HG03432 (cell line): ENCODE results near the gene GSG1L2.
"Not testable (repeated sequence)": the region's sequence is repeated elsewhere in the genome, so short reads cannot be mapped to it uniquely, and the experiment has no call there.

ENCODE experiments used
- ATAC-seq: cut with Tn5 transposase; IDR thresholded peaks from one replicate; pipeline ENCODE4 v1.9.1; 2021; ENCODE audit warnings: mild to moderate bottlenecking, moderate library complexity; ENCODE audit not compliant: unreplicated experiment

GSG1L2 gene

DNA sequence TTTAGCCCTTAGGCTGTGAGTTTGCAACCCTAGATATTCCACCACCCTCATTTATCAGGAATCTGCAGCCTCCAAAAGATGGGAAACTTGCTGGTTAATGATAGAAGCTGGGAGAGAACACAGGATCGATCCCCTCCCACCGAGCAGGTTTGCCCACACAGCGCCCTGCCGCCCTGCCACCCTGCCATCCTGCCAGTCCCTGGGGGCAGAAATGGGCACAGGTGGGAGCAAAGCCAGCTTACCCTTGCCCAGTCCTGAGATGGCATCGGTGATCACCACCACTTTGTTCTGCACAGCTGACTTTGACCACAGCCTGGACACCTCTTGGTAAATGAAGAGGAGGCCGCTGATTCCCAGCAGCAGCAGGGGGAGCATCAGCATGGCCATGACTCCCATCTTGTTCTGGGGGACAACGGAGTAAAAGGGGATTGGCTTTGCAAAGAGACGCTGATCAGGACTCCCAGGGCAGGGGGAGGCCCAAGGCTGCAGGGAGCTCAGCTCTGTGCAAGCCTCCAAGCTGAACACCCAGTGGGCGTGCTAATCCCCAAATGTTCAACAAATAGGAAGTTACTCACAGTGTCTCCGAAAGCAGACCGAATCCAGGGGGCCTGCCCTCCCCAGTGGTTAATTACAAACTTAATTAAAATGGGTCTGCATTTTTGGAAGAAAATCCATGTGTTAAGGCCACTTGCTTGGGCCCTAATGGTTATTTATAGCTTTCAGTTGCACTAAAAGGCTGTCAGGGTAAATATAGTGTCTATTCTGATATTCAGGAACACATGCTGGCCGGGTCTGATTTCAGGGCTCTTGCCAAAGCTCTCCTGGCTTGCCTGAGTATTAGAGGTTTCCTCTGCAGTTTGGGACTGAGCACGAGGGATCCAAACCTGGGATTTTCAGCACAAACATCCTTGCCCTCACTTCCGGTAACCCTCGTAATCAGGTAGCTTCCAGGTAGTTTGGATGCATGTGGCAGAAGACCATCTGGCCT, 30.7 kb downstream of the GSG1L2 start, which contains the start of gene DHRS7C:
Gene DHRS7C, minus strand, starts transcription at position 704 of the 988 bp plus-strand sequence. Its CDS starts 308 bp downstream, at position 396.
- ATAC-seq, result no peak

DNA sequence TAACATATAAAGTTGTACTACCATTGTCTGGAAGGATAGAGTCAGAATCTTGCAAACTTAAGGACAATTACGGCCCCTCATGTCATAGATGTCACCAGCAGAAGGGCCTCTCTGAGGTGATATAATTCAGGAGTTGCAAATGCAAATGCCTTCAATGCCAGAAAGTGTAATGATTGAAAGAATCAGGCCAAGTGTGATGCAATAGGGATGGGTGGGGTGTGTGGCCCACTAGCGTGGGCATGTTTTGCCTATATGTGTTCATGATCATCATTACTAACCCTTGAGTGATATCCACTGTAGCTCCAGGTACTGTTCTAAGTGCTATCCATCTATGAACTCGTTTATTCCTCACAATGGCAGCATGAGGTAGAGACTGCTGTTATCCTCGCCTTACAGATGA, 31.6 kb downstream of the GSG1L2 start:
- no peak for ATAC-seq

DNA sequence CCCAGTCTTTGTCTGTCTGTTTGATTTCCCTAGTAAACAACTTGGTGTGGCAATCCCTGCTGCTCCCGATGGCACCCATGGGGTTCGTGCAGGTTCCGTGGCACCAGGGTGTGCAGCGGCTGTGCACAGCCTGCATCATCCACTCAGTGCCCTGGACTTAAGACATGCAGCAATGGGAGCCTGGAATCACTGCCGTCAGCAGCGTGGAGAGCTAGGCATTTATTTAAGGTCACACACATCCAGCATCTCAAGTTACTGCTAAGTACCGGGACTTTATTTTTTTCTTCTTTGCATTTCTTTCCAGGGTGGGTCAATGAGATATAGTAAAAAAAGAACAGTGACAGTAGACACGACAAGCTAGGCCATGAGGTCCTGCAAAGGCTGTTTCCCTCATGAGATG, 33.3 kb downstream of the GSG1L2 start:
- ATAC-seq, result no peak

DNA sequence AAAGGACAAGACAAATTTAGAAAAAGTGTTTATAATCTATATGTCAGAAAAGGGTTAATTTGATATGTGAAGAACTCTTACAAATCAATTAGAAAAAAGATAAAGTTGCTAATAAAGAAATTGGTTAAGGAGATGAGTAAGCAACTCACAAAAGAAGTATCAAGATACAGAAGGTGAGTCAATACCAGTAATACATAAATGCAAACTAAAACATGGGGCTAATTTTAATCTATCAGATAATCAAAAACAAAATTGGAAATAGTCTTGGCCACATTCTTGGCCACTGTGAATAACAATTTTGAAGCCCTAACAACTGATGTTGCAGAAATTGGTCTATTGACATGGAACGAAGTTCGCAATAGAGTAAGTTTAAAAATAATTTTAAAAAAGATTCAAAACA, 37.3 kb downstream of the GSG1L2 start:
- ATAC-seq, result no peak

DNA sequence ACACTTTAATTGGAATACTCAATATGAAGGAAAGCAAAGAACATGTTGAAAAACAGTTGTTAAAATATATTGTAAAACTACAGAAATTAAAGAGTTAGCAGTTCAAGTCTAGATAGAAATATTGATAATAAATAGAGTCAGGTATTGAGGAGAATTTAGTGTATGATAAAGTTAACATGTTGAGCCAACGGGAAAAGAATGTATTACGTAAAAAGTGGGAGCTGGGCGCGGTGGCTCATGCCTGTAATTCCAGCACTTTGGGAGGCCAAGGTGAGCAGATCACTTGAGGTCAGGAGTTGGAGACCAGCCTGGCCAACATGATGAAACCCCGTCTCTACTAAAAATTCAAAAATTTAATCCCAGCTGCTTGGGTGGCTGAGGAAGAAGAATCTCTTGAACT, 38.4 kb downstream of the GSG1L2 start:
- ATAC-seq, result not testable (repeated sequence)

DNA sequence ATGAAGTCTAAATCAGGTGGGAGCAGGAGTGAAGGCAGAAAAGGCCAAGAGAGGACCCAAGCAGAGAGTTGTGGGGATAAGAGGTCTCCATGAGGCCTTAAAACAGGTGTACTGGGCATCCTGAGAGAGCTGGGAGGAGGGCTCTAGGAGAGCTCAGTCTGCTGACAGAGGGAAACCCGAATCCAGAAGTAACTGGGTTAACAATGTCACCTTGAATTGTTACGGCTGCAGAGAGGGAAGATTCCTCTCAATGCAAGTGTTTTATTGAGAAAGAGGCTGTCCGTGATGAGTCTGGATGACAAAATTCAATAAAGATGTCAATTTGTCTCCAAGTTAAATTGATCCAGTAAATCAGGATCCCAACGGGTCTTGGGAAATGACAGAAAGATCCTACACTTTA, 38.8 kb downstream of the GSG1L2 start:
- ATAC-seq, result no peak

DNA sequence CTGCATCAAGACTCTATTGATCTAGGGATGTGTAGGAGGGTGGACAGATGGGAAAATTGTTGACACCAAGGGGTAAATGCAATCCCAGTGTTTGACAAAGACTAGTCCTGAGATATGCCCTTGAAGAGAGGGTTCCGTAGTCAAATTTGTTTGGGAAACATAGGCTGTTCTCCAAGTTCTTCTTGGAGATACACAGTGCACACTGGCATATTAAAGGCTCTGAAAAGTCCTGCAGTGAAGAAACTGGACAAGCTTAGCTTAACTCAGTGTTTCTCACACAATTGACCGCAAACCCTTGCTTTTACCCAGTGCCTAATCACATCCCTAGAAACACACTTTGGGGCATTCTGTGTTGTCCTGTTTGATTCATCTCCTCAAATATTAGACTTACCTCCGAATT, 41.3 kb downstream of the GSG1L2 start:
- no peak for ATAC-seq

DNA sequence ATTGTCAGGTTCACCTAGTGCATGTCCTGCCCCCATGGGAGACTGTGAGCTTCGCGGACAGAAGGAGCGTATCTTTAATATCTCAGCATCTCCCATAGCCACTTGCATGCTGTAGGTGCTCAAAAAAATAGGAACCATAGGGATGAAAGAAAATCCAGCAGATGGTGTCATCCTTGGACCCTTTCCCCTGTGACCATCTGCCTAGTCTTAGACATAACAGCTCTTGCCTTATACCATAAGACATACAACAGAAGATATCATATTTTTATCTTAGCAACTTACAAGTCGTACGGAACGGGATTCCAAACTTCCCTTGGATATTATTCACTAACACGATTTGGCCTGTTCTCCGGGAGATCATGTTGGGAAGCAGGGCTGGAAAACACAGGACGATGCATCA, 45.0 kb downstream of the GSG1L2 start:
- no peak for ATAC-seq

DNA sequence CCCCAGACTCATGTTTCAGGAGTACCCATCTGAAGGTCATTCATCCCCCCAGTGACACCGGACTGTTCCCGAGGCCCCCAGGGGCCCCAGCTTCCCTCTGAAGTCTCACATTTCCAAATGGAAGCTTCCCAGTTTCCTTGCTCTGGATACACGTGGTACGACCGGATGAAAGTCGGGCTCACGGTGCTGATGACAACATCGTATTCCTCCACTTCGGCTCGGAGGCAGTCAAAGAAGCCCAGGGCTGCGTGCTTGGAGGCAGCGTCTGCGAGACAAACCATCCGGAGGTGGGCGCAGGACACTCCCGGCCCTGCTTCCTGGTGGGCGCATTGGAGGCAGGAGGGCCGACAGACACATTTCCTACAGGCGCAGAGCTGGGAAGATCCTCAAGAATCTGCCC, 49.2 kb downstream of the GSG1L2 start:
- no peak for ATAC-seq

DNA sequence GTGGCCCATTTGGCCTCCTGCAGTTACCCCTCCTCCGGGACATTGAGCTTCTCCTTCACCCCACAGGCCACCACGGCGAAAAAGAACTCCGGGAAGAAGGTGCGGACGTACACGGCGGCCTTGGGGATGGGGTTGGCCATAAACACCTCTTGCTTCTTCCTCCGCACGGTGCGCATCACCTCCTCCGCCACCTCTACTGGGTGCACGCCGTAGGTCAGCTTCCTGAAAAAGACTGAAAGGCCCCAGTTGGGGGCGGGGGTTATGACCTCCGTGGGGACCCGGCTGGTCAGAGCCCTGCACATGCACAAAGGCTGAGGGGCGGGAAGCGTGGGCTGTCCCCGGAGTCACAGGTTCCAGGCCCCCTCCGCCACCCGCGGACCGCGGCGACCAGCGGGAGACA, 50.4 kb downstream of the GSG1L2 start:
- ATAC-seq, result no peak

DNA sequence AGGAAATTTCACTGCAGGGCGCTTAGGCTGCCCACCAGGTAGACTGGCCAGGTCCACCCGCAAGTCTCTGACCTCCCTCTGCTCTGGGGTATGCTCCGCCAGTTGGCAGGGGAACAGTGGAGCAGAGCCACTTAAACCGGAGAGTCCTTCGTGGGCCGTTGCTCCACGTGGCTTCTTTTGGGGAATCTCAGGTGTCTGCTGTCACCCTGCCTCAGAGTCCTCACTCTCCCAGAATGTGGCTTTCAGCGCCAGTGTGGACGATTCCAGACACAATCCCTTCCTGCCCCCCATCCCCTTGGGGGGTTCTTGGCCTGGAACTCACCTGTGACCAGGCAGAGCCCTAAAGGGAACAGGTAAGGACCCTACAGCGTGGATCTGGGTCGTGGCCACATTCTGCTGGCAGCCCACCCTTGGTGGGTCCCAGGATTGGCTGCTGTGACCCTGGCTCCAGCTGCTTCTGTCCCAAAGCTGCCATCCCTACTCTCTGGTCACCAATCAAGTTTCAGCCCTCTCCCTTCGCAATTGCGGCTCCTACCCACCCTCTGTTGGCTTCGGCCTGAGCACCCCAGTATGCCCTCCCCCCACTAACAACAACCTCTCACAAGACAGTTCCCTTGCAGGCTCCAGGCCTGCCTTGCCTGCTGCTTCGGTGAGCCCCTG, 52.7 kb downstream of the GSG1L2 start:
- ATAC-seq, result no peak

DNA sequence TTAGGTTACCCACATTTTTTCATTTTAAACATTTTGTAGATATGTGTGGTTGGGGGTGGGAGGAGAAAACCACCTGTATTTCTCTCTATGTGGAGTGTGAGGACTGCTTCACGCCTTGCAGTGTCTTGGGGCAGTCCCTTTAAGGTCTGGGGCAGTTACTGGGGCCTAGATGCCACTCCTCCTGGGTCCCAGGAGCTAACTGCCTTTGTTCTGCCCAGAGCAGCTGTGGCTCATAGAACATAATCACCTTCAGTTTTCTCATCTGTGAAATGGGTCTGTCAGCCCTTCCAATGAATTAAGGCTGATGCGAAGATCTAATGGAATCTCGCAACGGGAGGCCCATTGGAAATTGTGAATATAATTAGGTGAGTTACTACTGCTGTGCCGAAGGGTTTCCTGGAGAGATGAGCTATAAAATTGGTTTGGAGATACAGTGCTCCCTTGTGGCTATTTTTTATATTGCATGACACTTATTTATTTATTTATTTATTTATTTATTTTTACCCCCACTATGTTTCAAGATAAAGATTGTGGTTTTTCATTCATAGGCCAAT, 53.4 kb downstream of the GSG1L2 start:
- no peak for ATAC-seq

DNA sequence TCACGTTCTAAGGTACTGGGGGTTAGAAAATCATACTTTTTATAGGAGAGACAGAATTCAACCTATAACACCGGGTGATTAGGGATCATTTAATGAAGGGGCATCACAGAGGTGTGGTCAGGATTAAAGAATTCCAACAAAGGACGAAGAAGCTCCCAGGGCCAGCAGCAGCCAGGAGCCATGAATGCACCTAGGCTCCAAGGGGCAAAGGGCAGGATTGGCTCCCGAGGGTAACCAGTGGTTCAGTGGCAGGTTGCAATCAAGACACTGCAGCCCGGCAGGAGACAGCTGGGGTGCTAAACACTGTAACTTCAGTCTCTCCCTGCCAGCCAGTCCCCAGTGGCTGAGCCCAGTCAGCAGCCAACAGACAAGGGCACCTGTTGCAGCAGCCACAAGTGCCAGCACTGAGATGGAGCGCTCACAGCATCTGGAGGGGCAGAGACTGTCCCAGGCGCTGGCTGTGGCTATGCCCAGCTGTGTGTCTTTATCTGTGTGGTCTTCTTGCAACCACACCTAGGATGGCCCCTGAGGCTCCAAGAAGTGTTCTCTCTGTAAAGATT, 54.4 kb downstream of the GSG1L2 start:
- ATAC-seq, result no peak

DNA sequence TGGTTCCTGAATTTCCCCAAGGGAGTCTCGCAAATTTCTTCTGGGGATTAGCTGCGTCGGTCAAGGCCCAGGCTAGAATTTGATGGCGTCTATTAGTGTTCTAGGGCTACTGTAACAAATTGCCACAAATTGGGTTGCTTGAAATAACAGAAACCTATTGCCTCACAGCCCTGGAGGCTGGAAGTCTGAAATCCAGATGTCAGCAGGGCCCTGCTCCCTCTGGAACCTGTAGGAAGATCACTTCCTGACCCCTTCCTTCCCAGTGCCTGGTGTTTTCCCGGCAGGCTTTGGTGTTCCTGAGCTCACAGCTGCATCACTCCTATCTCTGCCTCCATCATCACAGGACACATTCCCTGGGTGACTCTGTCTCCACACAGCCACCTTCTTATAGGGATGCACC, 54.9 kb downstream of the GSG1L2 start:
- ATAC-seq, result no peak

DNA sequence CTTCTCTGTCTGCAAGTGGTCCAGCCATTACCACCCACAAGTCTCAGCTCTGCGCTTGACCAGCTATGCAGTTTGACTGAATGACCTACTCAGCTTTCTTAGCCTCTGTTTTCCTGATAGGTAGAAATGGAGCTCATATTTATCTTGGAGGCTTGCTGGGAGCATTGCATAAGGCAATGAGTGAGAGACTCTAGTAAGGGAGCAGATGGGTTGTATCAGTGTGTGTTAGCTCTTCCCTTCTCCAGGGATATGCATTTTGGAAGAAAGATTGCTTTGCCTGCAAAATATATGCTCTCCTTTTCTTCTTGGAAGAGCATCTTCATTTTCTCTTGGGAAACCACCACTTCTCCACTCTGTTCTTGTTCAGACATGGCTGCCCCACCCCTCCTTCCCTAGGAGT, 56.6 kb downstream of the GSG1L2 start:
- no peak for ATAC-seq

DNA sequence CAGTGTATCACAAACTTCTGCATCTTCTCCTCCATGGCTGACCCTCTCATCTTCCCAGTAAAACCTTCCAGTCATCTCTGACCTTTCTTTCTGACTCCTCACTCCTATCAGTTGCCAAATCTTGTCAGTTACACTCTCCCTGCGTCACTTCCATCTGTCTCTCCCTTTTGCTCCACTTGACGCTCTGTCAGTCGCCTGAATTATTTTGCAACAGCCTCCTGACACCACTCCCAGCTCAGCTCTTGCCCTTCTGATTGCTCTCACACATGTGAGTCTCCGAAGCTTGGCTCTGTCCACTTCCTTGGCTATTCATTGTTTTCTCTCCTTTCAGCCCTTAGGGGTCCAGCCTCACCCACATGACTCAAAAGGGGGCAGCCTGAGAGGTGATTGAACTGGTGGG, 58.2 kb downstream of the GSG1L2 start:
- ATAC-seq, result no peak

DNA sequence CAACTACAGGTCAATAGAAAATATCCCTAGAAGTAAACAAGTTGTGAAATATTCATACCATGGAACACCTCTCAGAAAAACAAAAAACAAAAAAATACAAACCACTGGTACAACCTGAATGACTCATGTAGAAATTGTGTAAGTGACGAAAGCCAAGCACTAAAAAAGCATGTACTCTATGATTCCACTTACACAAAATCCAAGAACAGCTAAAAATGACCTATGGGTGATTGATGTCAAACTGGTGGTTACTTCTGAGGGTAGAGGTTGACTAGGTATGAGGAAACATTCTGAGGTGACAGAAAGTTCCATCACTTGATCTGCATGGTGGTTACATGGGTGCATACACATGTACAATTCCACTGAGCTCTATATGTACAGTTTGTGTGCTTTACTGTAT, 61.6 kb downstream of the GSG1L2 start:
- ATAC-seq, result no peak

DNA sequence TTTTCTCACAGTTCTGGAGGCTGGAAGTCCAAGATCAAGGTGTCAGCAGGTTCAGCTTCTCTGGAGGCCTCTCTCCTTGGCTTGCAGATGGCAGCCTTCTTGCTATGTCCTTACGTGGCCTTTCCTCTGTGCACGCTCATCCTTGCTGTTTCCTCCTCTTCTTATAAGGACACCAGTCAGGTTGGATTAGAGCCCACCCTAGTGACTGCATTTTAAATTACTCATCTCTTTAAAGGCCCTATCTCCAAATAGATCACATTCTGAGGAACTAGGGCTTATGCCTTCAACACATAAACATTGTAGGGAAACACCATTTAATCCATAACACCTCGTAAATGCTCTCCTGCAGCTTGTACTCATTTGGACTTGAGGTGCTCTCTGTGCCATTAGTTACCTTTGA, 66.8 kb downstream of the GSG1L2 start:
- no peak for ATAC-seq
